Measurements from ENCODE around the gene CIB2.

The CIB2 gene

GRCh38 chr15:78131295-78132061 is at the start of gene CIB2 (continued):
- no peak for TF ChIP-seq PBX3 (CRISPR knock-in tag; IDR thresholded peaks at IDR 0.05)
- TF ChIP-seq ZSCAN5A (tag by site-specific recombination; IDR thresholded peaks at IDR 0.05), result peak; percentile 80; the same call in 1 of the 2 replicates
- no peak for TF ChIP-seq ZNF350 (tag by site-specific recombination; IDR thresholded peaks at IDR 0.05)
- peak; percentile 72; the same call in 1 of the 2 replicates for TF ChIP-seq KLF8 (tag by site-specific recombination; IDR thresholded peaks at IDR 0.05)
- peak; percentile 70; the same call in 1 of the 2 replicates for TF ChIP-seq ZBTB11 (tag by site-specific recombination; conservative IDR thresholded peaks at IDR 0.05; ENCODE audit: low read depth)
- peak; percentile 72 for TF ChIP-seq ZIC2 (tag by site-specific recombination; IDR thresholded peaks at IDR 0.05)
- peak; percentile 58; the same call in 1 of the 2 replicates for TF ChIP-seq TRIM28 (IDR thresholded peaks at IDR 0.05; ENCODE audit: borderline replicate concordance, low read length)
- peak; percentile 25; the same call in 1 of the 2 replicates for TF ChIP-seq ZNF629 (tag by site-specific recombination; IDR thresholded peaks at IDR 0.05)
- 0 out of 2 replicates have a peak, but pooled peaks have one; percentile 36 for TF ChIP-seq ZNF184 (tag by site-specific recombination; IDR thresholded peaks at IDR 0.05)
- TF ChIP-seq ZNF580 (tag by site-specific recombination; IDR thresholded peaks at IDR 0.05), result 0 out of 2 replicates have a peak, but pooled peaks have one; percentile 36
- peak; percentile 71 for TF ChIP-seq SP3 (tag by site-specific recombination; IDR thresholded peaks at IDR 0.05)
- peak; percentile 61 for TF ChIP-seq ZXDB (tag by site-specific recombination; IDR thresholded peaks at IDR 0.05)
- no peak for TF ChIP-seq PRDM1 (tag by site-specific recombination; IDR thresholded peaks at IDR 0.05)
- TF ChIP-seq GLIS2 (tag by site-specific recombination; IDR thresholded peaks at IDR 0.05), result peak; percentile 95
- TF ChIP-seq SP2 (tag by site-specific recombination; IDR thresholded peaks at IDR 0.05), result peak; percentile 68
- peak; percentile 77 for TF ChIP-seq ZBTB10 (tag by site-specific recombination; IDR thresholded peaks at IDR 0.05)
- peak; percentile 66; the same call in 1 of the 2 replicates for TF ChIP-seq ELK4 (IDR thresholded peaks at IDR 0.05; ENCODE audit: borderline replicate concordance, low read depth, low read length)
- peak; percentile 84 for TF ChIP-seq ZBTB20 (tag by site-specific recombination; IDR thresholded peaks at IDR 0.05)
- no peak for TF ChIP-seq ZNF645 (tag by site-specific recombination; IDR thresholded peaks at IDR 0.05)
- no peak for TF ChIP-seq ZNF513 (tag by site-specific recombination; IDR thresholded peaks at IDR 0.05)
- TF ChIP-seq KLF1 (tag by site-specific recombination; IDR thresholded peaks at IDR 0.05), result peak; percentile 49; the same call in 1 of the 2 replicates
- peak; percentile 76 for TF ChIP-seq ZNF692 (tag by site-specific recombination; IDR thresholded peaks at IDR 0.05)
- peak; percentile 64; the same call in 1 of the 2 replicates for TF ChIP-seq ZNF501 (tag by site-specific recombination; IDR thresholded peaks at IDR 0.05)
